ENCODE results near the gene ROR2.

Gene ROR2

GRCh38 chr9:91682806-91683205 is 267.2 kb downstream of the ROR2 start:
- H3K9me3 ChIP-seq (ENCODE audit: insufficient read depth, low read depth, low read length) = no peaks in the 10 kb centered on the region
- no peaks in the 10 kb centered on the region for H4K20me1 ChIP-seq (ENCODE audit: insufficient read depth, low read length, poor library complexity, severe bottlenecking)
- no peaks in the 10 kb centered on the region for H3K9me2 ChIP-seq (replicated peaks; ENCODE audit: low read depth, low read length)
- no peak overlapping the region for H2AFZ ChIP-seq (ENCODE audit: low read length)
- no peaks in the 10 kb centered on the region for H3K79me2 ChIP-seq (ENCODE audit: insufficient read depth, low read length)
- H3K4me3 ChIP-seq (ENCODE audit: low read length, poor library complexity, severe bottlenecking) = no peak overlapping the region
- H3F3A ChIP-seq (ENCODE audit: low read depth) = no peaks in the 10 kb centered on the region
- H3K27me3 ChIP-seq (ENCODE audit: insufficient read depth, low read length, poor library complexity, severe bottlenecking) = no peaks in the 10 kb centered on the region
- H3K9ac ChIP-seq (ENCODE audit: low read depth, low read length, poor library complexity, severe bottlenecking) = no peak overlapping the region
- H3K36me3 ChIP-seq (ENCODE audit: insufficient read depth, low read length) = no peaks in the 10 kb centered on the region
- H3K4me2 ChIP-seq (ENCODE audit: low read depth, low read length, poor library complexity, severe bottlenecking) = no peak overlapping the region
- TF ChIP-seq EZH2phosphoT487 (IDR thresholded peaks at IDR 0.05; ENCODE audit: borderline replicate concordance) = no peak
- TF ChIP-seq, protein P1, sequence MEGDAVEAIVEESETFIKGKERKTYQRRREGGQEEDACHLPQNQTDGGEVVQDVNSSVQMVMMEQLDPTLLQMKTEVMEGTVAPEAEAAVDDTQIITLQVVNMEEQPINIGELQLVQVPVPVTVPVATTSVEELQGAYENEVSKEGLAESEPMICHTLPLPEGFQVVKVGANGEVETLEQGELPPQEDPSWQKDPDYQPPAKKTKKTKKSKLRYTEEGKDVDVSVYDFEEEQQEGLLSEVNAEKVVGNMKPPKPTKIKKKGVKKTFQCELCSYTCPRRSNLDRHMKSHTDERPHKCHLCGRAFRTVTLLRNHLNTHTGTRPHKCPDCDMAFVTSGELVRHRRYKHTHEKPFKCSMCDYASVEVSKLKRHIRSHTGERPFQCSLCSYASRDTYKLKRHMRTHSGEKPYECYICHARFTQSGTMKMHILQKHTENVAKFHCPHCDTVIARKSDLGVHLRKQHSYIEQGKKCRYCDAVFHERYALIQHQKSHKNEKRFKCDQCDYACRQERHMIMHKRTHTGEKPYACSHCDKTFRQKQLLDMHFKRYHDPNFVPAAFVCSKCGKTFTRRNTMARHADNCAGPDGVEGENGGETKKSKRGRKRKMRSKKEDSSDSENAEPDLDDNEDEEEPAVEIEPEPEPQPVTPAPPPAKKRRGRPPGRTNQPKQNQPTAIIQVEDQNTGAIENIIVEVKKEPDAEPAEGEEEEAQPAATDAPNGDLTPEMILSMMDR (conservative IDR thresholded peaks at IDR 0.05; ENCODE audit: low read length) = no peak
- no peaks in the 10 kb centered on the region for H3K4me1 ChIP-seq (ENCODE audit: insufficient read depth, low read length, poor library complexity, severe bottlenecking)

DNA sequence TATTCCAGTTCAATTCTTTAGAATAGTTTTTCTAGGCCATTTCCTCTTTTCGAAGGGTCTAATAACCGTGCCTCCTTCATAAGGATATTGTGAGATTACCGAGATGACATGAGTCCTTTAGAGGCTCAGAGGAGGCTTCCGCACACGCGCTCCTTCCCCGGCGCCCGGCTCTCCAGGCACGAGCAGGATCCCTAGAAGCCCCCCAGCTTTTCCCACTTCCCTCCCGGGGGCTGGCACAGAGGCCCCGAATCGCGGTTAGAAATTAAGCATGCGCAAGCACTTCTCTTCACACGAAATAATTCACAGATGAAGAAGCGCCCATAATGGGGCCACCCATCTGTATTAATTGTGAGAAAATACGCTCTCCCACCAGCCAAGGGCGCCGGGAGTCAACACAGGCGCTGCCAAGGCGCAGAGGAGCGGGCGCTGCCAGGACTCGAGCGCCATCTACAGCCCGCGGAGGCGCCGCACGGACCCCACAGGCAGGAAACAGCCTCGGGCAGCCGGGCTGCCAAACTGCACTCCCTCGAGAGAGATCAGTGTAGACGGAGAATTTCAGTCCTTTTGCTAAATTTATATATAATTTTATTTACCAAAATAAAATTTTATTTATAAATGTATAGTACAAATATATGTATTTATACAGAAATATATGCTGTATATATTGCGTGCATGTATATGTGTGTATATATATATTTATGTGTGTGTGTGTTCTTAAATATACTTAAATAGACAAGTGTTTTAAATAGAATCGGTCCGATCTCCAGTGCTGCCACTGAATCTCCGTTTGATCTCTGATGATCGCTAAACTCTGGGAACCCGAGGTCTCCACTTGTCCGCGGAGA is 268.3 kb downstream of the ROR2 start:
- Histone ChIP-seq H2AFZ (ENCODE audit: low read length) (no peak overlapping the region), H3K27me3 (ENCODE audit: insufficient read depth, low read length, poor library complexity, severe bottlenecking) (no peaks in the 10 kb centered on the region), H3K9ac (ENCODE audit: low read depth, low read length, poor library complexity, severe bottlenecking) (no peak overlapping the region), H4K20me1 (ENCODE audit: insufficient read depth, low read length, poor library complexity, severe bottlenecking) (no peaks in the 10 kb centered on the region), H3K36me3 (ENCODE audit: insufficient read depth, low read length) (no peaks in the 10 kb centered on the region), H3K4me2 (ENCODE audit: low read depth, low read length, poor library complexity, severe bottlenecking) (no peak overlapping the region), H3K9me2 (replicated peaks; ENCODE audit: low read depth, low read length) (no peaks in the 10 kb centered on the region), H3K4me1 (ENCODE audit: insufficient read depth, low read length, poor library complexity, severe bottlenecking) (no peaks in the 10 kb centered on the region), H3K4me3 (ENCODE audit: low read length, poor library complexity, severe bottlenecking) (no peak overlapping the region), H3K9me3 (ENCODE audit: insufficient read depth, low read depth, low read length) (no peaks in the 10 kb centered on the region), H3F3A (ENCODE audit: low read depth) (no peaks in the 10 kb centered on the region), H3K79me2 (ENCODE audit: insufficient read depth, low read length) (no peaks in the 10 kb centered on the region)
- TF ChIP-seq, protein P1 (conservative IDR thresholded peaks at IDR 0.05; ENCODE audit: low read length) = peak; percentile 52
- no peak for TF ChIP-seq EZH2phosphoT487 (IDR thresholded peaks at IDR 0.05; ENCODE audit: borderline replicate concordance)

DNA sequence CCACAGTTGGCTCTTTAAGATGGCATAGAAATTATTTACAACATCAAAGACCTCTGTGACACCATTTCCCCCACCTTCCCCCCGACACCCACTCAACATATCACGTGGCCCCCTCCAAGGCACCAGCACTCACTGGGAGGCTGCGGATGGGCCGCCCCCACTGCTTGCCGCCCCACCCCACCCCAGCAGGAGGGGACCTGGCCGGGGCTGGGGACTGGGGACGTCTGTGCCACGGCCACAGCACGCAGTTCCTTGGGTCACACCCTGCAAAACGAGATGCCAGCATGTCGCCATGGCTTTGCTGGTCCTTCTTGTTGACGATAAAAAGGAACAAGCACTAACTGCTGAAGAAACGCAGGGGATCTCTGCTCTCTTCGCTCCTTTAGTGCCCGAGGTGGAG is 269.0 kb downstream of the ROR2 start:
- Histone ChIP-seq H3K4me2 (ENCODE audit: low read depth, low read length, poor library complexity, severe bottlenecking) (no peak overlapping the region), H4K20me1 (ENCODE audit: insufficient read depth, low read length, poor library complexity, severe bottlenecking) (no peaks in the 10 kb centered on the region), H3K79me2 (ENCODE audit: insufficient read depth, low read length) (no peaks in the 10 kb centered on the region), H3K9ac (ENCODE audit: low read depth, low read length, poor library complexity, severe bottlenecking) (no peak overlapping the region), H3K27me3 (ENCODE audit: insufficient read depth, low read length, poor library complexity, severe bottlenecking) (no peaks in the 10 kb centered on the region), H2AFZ (ENCODE audit: low read length) (no peak overlapping the region), H3K9me2 (replicated peaks; ENCODE audit: low read depth, low read length) (no peaks in the 10 kb centered on the region), H3K4me1 (ENCODE audit: insufficient read depth, low read length, poor library complexity, severe bottlenecking) (no peaks in the 10 kb centered on the region), H3F3A (ENCODE audit: low read depth) (no peaks in the 10 kb centered on the region), H3K36me3 (ENCODE audit: insufficient read depth, low read length) (no peaks in the 10 kb centered on the region), H3K4me3 (ENCODE audit: low read length, poor library complexity, severe bottlenecking) (no peak overlapping the region), H3K9me3 (ENCODE audit: insufficient read depth, low read depth, low read length) (no peaks in the 10 kb centered on the region)
- no peak for TF ChIP-seq EZH2phosphoT487 (IDR thresholded peaks at IDR 0.05; ENCODE audit: borderline replicate concordance)
- TF ChIP-seq, protein P1 (conservative IDR thresholded peaks at IDR 0.05; ENCODE audit: low read length) = no peak
